BJ (cell line): ENCODE data around the gene MAFG. TPM values are rescaled to one million over a fixed set of nuclear protein-coding genes. Genes with fewer than 3 reads are reported as not detected.
"Not testable (repeated sequence)": the region's sequence is repeated elsewhere in the genome, so short reads cannot be mapped to it uniquely, and the experiment has no call there.

Experiments
- CTCF ChIA-PET: fragments of 350-600 bp; formaldehyde crosslinking; extraction: SDS; loops from one replicate; lab custom pipeline; 2021; ENCODE audit warnings: antibody characterized with exemption, inconsistent platforms; lab: Yijun Ruan, JAX
- POLR2A ChIA-PET: fragments of 300-600 bp; sonication (Branson Sonifier 250); formaldehyde crosslinking; extraction: SDS; loops from one replicate; lab custom pipeline; 2021; ENCODE audit warnings: antibody characterized with exemption; lab: Charles Lee
- DNase-seq: peaks from one replicate; pipeline ENCODE4 v3.0.0-alpha.2; 2011; ENCODE audit warnings: low read depth
- H3K27me3 ChIP-seq: 2 replicates; pipeline ENCODE4 v1.6.0; 2011; ENCODE audit warnings: low read length; ENCODE audit not compliant: control insufficient read depth, insufficient read depth
- H3K36me3 ChIP-seq: 2 replicates; pipeline ENCODE4 v1.5.1; 2011; ENCODE audit warnings: low read length; ENCODE audit not compliant: control insufficient read depth, insufficient read depth
- H3K4me3 ChIP-seq: 2 replicates; pipeline ENCODE4 v1.5.1; 2011; ENCODE audit warnings: low read depth, mild to moderate bottlenecking, control low read depth, low read length
- polyA plus RNA-seq: library from polyadenylated mRNA; depleted of rRNA; stranded (reverse); fragments of >200 nt; gene quantifications from 2 replicates; pipeline ENCODE4 v1.2.3, GENCODE V29; 2011
- TF ChIP-seq, protein P1 (sequence below): IDR thresholded peaks from 2 replicates; pipeline ENCODE4 v1.5.1; 2011; ENCODE audit warnings: low read depth, mild to moderate bottlenecking, control low read depth, inconsistent platforms, low read length, moderate library complexity; ENCODE audit not compliant: insufficient read depth

The MAFG gene
- polyA plus RNA-seq, 1 experiment = 20.6 TPM

DNA sequence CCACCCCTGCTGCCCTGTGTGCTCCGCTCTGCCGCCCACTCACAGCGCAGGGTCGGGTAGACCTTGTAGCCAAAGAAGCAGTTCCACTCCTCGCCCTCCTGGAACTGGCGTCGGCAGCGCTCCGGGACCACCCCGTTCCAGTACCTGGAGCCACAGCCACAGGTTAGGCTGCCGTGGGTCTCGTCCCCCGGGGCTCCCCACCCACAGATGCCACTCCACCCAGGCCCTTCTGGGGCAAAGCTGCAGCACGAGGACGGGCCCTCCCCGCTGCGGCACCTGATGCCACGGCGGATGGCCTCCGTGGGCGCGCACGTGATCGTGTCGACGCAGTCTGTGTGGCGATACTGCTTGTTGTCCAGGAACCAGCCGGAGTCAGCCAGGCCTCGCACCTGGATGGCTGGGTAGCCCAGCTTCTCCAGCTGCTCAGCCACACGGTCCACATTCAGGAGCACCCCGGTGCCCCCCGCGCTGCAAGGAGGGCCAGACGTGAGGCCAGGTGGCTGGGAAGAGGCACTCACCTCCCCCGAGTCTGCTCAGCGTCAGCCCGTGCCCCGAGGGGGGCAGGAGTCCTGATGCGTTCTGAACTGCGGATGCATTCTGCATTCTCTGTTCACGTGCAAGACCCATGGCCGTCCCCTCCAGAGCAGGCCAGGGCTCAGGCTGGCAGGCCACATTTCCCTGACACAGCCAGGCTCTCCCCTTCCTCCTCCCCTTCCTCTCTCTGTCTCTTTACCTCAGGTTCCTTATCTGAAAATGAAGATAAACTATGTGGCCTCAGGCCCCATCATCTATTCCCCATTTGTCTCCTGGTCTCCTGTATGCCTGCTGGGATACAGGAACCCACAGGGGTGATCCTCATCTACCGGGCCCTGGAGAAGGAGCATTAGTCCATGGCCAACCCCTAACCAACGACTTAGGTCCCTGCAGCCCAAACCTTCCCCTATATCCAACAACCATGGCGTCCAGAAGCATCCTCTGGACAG lies 29.4 kb upstream of the MAFG start:
- H3K4me3 ChIP-seq = no peak overlapping the region
- peaks cover 12% of the 10 kb centered on the region; the same call in 1 of the 2 replicates for H3K27me3 ChIP-seq
- ChIA-PET POLR2A (no interaction called here), CTCF (interaction anchor here (1.5 to 7.9 kb wide), 2 partner anchors 56 to 64 kb away, joined by 3 to 54 read pairs; partner anchors contain the start of genes CENPX and LRRC45)
- no peak for DNase-seq
- TF ChIP-seq, protein P1, sequence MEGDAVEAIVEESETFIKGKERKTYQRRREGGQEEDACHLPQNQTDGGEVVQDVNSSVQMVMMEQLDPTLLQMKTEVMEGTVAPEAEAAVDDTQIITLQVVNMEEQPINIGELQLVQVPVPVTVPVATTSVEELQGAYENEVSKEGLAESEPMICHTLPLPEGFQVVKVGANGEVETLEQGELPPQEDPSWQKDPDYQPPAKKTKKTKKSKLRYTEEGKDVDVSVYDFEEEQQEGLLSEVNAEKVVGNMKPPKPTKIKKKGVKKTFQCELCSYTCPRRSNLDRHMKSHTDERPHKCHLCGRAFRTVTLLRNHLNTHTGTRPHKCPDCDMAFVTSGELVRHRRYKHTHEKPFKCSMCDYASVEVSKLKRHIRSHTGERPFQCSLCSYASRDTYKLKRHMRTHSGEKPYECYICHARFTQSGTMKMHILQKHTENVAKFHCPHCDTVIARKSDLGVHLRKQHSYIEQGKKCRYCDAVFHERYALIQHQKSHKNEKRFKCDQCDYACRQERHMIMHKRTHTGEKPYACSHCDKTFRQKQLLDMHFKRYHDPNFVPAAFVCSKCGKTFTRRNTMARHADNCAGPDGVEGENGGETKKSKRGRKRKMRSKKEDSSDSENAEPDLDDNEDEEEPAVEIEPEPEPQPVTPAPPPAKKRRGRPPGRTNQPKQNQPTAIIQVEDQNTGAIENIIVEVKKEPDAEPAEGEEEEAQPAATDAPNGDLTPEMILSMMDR = no peak
- no peaks in the 10 kb centered on the region for H3K36me3 ChIP-seq

DNA sequence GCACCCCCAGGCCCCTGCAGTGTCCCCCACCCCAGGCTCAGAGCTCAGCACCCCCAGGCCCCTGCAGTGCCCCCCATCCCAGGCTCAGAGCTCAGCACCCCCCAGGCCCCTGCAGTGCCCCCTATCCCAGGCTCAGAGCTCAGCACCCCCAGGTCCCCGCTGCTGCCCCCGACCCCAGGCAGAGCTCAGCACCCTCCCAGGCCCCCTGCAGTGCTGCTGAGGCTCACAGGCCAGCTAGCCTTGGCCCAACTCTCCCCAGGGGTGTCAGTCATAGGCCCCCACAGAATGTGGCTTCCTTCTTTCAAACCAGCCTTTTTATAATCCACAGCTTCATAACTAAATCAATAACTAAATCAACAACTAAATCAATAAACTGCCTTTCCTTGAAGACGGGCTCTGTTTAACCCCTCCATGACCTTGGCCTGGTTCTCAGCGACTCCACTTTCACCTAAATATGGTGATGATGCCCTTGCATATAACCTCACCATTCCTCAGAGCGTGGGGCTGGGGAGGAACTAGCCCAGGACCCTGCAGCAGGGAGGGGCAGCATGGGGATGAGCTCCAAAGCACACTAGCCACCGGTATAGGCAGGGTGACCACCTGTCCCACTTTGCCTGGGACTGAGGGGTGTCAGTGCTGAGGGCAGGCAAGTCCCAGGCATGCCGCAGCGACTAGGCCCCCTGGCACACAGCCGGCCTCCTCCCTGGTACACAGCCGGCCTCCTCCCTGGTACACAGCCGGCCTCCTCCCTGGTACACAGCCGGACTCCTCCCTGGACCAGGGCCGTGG lies 28.4 kb upstream of the MAFG start:
- Histone ChIP-seq H3K36me3 (no peaks in the 10 kb centered on the region), H3K27me3 (peaks cover 12% of the 10 kb centered on the region; the same call in 1 of the 2 replicates), H3K4me3 (no peak overlapping the region)
- TF ChIP-seq, protein P1 = no peak
- ChIA-PET CTCF (interaction anchor here (1.1 to 7.9 kb wide), 2 partner anchors 65 to 69 kb away, joined by 3 to 54 read pairs; partner anchors contain the start of genes CENPX and LRRC45), POLR2A (no interaction called here)
- no peak for DNase-seq

DNA sequence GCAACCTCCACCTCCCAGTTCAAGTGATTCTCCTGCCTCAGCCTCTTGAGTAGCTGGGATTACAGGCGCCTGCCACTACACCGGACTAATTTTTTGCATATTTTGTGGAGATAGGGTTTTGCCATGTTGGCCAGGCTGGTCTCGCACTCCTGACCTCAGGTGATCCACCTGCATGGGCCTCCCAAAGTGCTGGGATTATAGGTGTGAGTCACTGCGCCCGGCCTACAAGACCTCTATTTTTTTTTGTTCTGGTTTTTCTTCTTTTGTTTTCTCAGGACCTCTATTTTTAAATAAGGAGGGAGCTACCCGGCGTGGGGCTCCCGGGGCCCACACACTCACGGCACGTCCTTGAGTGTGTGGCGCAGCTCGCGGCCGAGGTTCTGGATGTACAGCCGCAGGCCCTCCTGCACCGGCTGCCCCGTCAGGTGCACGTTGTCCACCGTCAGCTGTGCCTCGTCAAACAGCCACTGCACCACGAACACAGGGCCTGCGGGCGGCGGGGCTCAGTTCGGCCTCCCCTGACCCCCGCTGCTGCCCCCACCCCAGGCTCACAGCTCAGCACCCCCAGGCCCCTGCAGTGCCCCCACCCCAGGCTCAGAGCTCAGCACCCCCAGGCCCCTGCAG lies 27.6 kb upstream of the MAFG start:
- Histone ChIP-seq H3K4me3 (no peak overlapping the region), H3K36me3 (no peaks in the 10 kb centered on the region), H3K27me3 (peaks cover 8% of the 10 kb centered on the region; the same call in 1 of the 2 replicates)
- TF ChIP-seq, protein P1 = no peak
- ChIA-PET CTCF (interaction anchor here (0.6 to 7.9 kb wide), 4 partner anchors 38 to 199 kb away, joined by 3 to 54 read pairs (median 3); partner anchors contain the start of genes CENPX and LRRC45), POLR2A (no interaction called here)
- DNase-seq = no peak

DNA sequence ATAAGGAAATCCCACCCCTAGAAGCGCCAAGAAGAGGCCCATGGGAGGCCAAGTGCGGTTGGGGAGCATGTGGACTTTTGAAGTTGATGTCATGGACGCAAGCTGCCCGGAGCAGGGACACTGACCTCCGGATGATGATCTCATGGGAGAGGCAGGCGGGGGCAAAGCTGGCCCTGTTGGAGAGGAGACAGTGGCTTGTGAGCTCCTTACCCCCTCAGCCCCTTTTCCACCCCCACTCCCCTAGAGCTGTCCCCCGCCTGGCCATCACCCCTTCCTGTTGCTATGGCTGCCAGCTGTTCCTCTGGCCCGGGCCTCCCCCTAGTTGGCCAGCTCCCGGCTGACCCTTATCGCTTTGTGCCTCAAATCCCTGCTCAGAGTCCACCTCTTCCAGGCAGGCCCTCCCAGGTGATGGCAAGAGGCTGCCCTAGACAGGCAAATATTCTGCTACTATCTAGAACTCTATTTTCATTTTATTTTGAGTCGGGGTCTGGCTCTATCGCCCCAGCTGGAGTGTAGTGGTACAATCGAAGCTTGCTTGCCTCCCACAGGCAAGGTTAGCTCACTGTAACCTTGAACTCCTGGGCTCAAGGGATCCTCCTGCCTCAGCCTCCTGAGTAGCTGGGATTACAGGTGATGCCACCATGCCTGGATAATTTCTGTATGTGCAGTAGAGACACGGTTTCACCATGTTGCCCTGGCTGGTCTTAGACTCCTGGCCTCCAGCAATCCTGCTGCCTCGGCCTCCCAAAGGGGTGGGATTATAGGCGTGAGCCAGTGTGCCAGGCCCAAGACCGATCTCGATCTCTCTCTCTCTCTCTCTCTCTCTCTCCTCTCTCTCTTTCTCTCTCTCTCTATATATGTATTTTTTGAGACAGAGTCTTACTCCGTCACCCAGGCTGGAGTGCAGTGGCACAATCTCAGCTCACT lies 26.9 kb upstream of the MAFG start:
- Histone ChIP-seq H3K4me3 (no peak overlapping the region), H3K27me3 (peaks cover 6% of the 10 kb centered on the region; the same call in 1 of the 2 replicates), H3K36me3 (no peaks in the 10 kb centered on the region)
- ChIA-PET CTCF (interaction anchor here (0.6 to 7.9 kb wide), 4 partner anchors 37 to 224 kb away, joined by 3 to 54 read pairs (median 3); partner anchors contain the start of genes CENPX and LRRC45), POLR2A (interaction anchor here (0.8 kb wide), 1 partner anchor 69 kb away, joined by 19 read pairs; the partner anchor contains the start of genes CENPX and LRRC45)
- TF ChIP-seq, protein P1 = no peak
- no peak for DNase-seq

DNA sequence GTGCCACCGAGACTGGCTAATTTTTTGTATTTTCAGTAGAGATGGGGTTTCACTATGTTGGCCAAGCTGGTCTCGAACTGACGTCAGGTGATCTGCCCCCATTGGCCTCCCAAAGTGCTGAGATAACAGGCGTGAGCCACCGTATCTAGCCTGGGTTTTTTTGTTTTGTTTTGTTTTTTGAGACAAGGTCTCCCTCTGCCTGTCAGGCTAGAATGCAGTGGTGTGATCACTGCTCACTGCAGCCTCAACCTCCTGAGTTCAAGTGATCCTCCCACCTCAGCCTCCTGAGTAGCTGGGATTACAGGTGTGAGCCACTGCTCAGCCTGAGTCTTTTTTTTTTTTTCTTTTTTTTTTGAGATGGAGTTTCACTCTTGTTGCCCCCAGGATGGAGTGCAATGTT lies 25.9 kb upstream of the MAFG start:
- DNase-seq, H3K36me3 ChIP-seq, H3K27me3 ChIP-seq, H3K4me3 ChIP-seq: not testable (repeated sequence)
- ChIA-PET CTCF (interaction anchor here (0.7 to 7.9 kb wide), 4 partner anchors 25 to 223 kb away, joined by 3 to 54 read pairs (median 4); partner anchors contain the start of genes CENPX and LRRC45), POLR2A (interaction anchor here (0.8 kb wide), 1 partner anchor 70 kb away, joined by 19 read pairs; the partner anchor contains the start of genes CENPX and LRRC45)
